Measurements from ENCODE around the gene MXD1. TPM values are rescaled to one million over a fixed set of nuclear protein-coding genes. Genes with fewer than 3 reads are reported as not detected.
A peak's percentile ranks its signal among the peaks of the same experiment; 100 is the strongest.

Gene MXD1
- total and polyA plus RNA-seq, 2 experiments from 2014 or later = 1.8 to 3.9 TPM

DNA sequence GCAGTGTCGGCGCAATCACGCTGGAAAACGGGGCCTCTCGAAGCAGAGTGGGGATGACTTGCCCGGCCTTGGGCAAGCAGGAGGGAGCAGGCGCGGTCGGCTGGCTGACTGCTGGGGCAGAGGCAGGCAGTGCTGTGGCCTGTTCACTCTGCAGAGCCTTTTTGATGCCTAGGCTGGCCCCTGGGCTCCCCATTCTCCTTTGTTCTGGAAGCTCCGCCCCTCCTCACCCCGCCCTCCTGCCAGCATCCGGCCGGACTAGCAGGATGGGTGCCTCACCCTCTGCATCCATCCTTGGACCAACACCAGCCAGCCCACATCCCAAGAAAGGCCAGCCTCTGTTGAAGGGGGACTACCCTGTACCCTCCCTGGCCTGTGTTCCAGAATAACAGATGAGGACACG lies 46.6 kb downstream of the MXD1 start, which contains the start of gene ASPRV1:
Gene ASPRV1, minus strand, starts transcription at position 136 of the 400 bp plus-strand sequence. CDS start 195 bp downstream, outside the sequence.
- H3F3A ChIP-seq (replicated peaks; ENCODE audit: low read depth) = no peaks in the 10 kb centered on the region
- DNase-seq (ENCODE audit: low spot score) (peak; percentile 33), ATAC-seq (peak; percentile 72)
- no peak within 1 kb of the TSS for H3K4me3 ChIP-seq
- H4K20me1 ChIP-seq (replicated peaks; ENCODE audit: insufficient read depth) = no peaks in the 10 kb centered on the region
- Mint-ChIP-seq H3K4me1 (peaks cover 15% of the 10 kb centered on the region), H3K4me3 (no peak within 1 kb of the TSS), H3K27ac (no peak within 1 kb of the TSS; the same call in 1 of the 2 replicates), H3K9me3 (no peaks in the 10 kb centered on the region), H3K36me3 (ENCODE audit: low read depth) (no peaks in the 10 kb centered on the region; the same call in 2 of the 3 replicates), H3K27me3 (ENCODE audit: insufficient read depth, low read depth, poor library complexity) (peaks cover 4% of the 10 kb centered on the region)
- H3K79me2 ChIP-seq (replicated peaks; ENCODE audit: insufficient read depth) = no peaks in the 10 kb centered on the region
- no peak within 1 kb of the TSS for H3K27ac ChIP-seq (ENCODE audit: low read depth)
- peaks cover 14% of the 10 kb centered on the region; the same call in 1 of the 2 replicates for H3K9me2 ChIP-seq (ENCODE audit: insufficient read depth)
- TF ChIP-seq CTCF (conservative IDR thresholded peaks at IDR 0.05; ENCODE audit: low read depth in 2 of 2) = no peak
- no peak for TF ChIP-seq ETS1 (IDR thresholded peaks at IDR 0.05)
- TF ChIP-seq ZNF114 (CRISPR knock-in tag; IDR thresholded peaks at IDR 0.05) = no peak
- no peak for TF ChIP-seq POLR2AphosphoS5 (IDR thresholded peaks at IDR 0.05; ENCODE audit: low read depth)
- no peak for TF ChIP-seq JUNB (IDR thresholded peaks at IDR 0.05; ENCODE audit: unreplicated experiment)
- TF ChIP-seq ZNF462 (CRISPR knock-in tag; IDR thresholded peaks at IDR 0.05) = no peak
- peaks cover 9% of the 10 kb centered on the region; the same call in 1 of the 2 replicates for H3K4me1 ChIP-seq (ENCODE audit: insufficient read depth)
- H3K27me3 ChIP-seq (ENCODE audit: insufficient read depth) = no peaks in the 10 kb centered on the region
- H3K4me2 ChIP-seq = no peak within 1 kb of the TSS
- H2AFZ ChIP-seq = peak within 1 kb of the TSS; percentile 80; the same call in 1 of the 2 replicates
- H3K36me3 ChIP-seq (ENCODE audit: insufficient read depth) = no peaks in the 10 kb centered on the region

Data from GM23338 (cell line).